ENCODE data around the gene ZNF774. TPM values are rescaled to one million over a fixed set of nuclear protein-coding genes. Genes with fewer than 3 reads are reported as not detected.

Gene ZNF774
- total RNA-seq, 1 donor from 2014 or later = 10.0 TPM

DNA sequence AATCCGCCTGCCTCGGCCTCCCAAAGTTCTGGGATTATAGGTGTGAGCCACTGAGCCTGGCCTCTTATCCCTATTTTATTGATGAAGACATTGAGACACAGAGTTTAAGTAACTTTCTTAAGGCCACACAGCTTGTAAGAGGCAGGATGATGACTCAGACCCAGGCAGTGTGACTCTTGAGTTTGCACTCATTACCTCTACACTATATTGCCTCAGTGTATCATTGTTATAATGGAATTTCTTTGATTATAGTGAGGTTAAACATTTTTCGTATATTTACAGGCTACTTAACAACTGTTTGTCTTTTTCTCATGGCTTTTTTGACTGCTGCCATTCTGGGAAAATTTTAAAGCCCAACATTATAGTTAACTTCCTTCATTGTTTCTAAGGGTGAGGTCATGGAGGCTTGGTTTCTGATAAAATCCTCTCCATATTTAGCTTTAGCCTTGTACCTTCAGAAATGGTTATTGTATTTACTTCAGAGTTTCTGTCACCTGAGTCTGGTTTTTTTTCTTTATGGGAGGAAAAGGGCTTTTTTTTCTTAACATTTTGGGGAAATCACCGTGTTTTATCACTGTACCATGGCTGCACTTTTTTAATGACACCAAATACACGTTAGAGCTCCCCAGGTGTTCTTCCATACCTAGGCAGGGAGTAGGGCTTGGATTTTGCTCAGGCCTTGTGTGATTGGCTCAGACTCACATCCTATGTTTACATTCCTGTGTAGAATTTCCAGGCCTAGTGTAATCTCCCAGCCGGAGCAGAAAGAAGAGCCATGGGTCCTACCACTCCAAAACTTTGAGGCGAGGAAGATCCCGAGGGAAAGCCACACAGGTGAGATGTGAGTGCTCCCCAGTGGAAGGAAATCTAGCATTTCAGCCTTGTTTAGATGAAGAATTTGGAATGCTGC, 6.3 kb downstream of the ZNF774 start:
- Mint-ChIP-seq H3K27me3 (ENCODE audit: low read depth) (no peaks in the 10 kb centered on the region), H3K36me3 (peaks cover 19% of the 10 kb centered on the region), H3K27ac (peak overlapping the region; percentile 39), H3K4me1 (peaks cover 11% of the 10 kb centered on the region), H3K4me3 (no peak overlapping the region), H3K9me3 (no peaks in the 10 kb centered on the region)
- DNase-seq (ENCODE audit: low spot score in 2 of 2, unreplicated experiment in 2 of 2) = no peak
- TF ChIP-seq CTCF (IDR thresholded peaks at IDR 0.05; ENCODE audit: unreplicated experiment) = no peak

DNA sequence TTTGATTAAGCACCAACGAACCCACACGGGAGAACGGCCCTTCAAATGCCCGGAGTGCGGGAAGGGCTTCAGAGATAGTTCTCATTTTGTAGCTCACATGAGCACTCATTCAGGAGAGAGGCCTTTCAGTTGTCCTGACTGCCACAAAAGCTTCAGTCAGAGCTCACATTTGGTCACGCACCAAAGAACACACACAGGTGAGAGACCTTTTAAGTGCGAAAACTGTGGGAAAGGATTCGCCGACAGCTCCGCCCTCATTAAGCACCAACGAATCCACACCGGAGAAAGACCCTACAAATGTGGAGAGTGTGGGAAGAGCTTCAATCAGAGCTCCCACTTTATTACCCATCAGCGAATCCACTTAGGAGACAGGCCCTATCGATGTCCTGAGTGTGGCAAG, 8.7 kb downstream of the ZNF774 start:
- no peak for TF ChIP-seq CTCF (IDR thresholded peaks at IDR 0.05; ENCODE audit: unreplicated experiment)
- Mint-ChIP-seq H3K36me3 (peaks cover 19% of the 10 kb centered on the region), H3K9me3 (no peaks in the 10 kb centered on the region), H3K4me1 (peaks cover 19% of the 10 kb centered on the region), H3K4me3 (no peak overlapping the region), H3K27me3 (ENCODE audit: low read depth) (no peaks in the 10 kb centered on the region), H3K27ac (no peak overlapping the region)
- DNase-seq (ENCODE audit: low spot score in 2 of 2, unreplicated experiment in 2 of 2) = no peak

DNA sequence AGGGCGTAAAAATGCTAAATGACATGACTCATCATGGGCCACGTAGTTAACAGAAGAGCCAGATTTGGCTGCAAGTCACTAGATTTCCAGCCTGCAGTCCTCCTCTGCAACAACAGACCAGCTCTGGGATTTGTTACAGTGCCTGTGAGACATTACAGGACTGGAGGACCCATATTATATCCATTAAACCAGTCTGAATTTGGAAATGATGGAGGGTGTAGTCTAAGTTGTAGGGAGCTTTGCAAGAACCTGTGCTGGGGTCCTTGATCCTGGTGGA, 10.8 kb downstream of the ZNF774 start:
- Mint-ChIP-seq H3K9me3 (no peaks in the 10 kb centered on the region), H3K27ac (peak overlapping the region; percentile 82), H3K27me3 (ENCODE audit: low read depth) (no peaks in the 10 kb centered on the region), H3K36me3 (peaks cover 19% of the 10 kb centered on the region), H3K4me1 (peaks cover 27% of the 10 kb centered on the region), H3K4me3 (no peak overlapping the region)
- no peak for TF ChIP-seq CTCF (IDR thresholded peaks at IDR 0.05; ENCODE audit: unreplicated experiment)
- DNase-seq (ENCODE audit: low spot score in 2 of 2, unreplicated experiment in 2 of 2) = no peak

GRCh38 chr15:90364251-90364650, 12.2 kb downstream of the ZNF774 start:
- H3K27ac Mint-ChIP-seq = peak overlapping the region; percentile 81
- H3K36me3 Mint-ChIP-seq = peaks cover 14% of the 10 kb centered on the region
- no peak overlapping the region for H3K4me3 Mint-ChIP-seq
- H3K4me1 Mint-ChIP-seq = peaks cover 29% of the 10 kb centered on the region
- no peak for TF ChIP-seq CTCF (IDR thresholded peaks at IDR 0.05; ENCODE audit: unreplicated experiment)
- no peaks in the 10 kb centered on the region for H3K9me3 Mint-ChIP-seq
- no peaks in the 10 kb centered on the region for H3K27me3 Mint-ChIP-seq (ENCODE audit: low read depth)
- no peak for DNase-seq (ENCODE audit: low spot score in 2 of 2, unreplicated experiment in 2 of 2)

DNA sequence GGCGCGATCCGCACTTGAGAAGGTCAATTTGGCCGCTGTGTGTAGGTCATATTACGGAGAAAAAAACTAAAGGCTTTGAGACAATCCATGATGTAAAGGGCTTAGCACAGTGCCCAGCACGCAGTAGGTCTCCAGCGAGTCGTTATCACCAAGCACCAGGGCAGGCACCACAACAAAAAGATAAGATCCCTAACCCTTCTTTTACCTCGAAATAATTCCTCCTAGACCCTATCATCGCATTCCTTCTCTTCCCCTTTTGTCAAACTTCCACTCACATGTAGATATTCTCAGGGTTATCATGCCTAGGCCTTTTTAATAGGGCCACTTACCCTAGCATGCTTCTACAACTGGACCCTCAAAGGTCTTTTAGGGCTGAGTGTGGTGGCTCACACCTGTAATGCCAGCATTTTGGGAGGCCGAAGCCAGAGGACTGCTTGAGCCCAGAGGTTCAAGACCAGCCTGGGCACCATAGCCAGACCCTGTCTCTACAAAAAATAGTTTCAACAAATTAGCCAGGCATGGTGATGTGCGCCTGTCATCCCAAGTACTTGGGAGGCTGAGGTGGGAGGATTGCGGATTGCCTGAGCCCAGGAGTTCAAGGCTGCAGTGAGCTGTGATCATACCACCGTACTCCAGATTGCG, 13.5 kb downstream of the ZNF774 start:
- Mint-ChIP-seq H3K9me3 (no peaks in the 10 kb centered on the region), H3K4me3 (no peak overlapping the region), H3K27me3 (ENCODE audit: low read depth) (no peaks in the 10 kb centered on the region), H3K27ac (no peak overlapping the region), H3K36me3 (peaks cover 6% of the 10 kb centered on the region), H3K4me1 (peaks cover 35% of the 10 kb centered on the region)
- DNase-seq (ENCODE audit: low spot score in 2 of 2, unreplicated experiment in 2 of 2) = no peak
- TF ChIP-seq CTCF (IDR thresholded peaks at IDR 0.05; ENCODE audit: unreplicated experiment) = no peak

Measured in mesothelial cell of epicardium (in vitro differentiated cells).